Epithelial cell of proximal tubule (primary cell): ENCODE results near the gene AHI1. TPM values are rescaled to one million over a fixed set of nuclear protein-coding genes. Genes with fewer than 3 reads are reported as not detected.

Source experiments
- DNase-seq: peaks from one replicate; pipeline ENCODE4 v3.0.0-alpha.2; 2011; ENCODE audit warnings: low read depth
- H3K4me3 ChIP-seq: 2 replicates; pipeline ENCODE4 v1.5.1; 2011; ENCODE audit warnings: low read depth, mild to moderate bottlenecking, low read length
- CTCF ChIP-seq: conservative IDR thresholded peaks from 2 replicates; pipeline ENCODE4 v1.5.1; 2012; ENCODE audit warnings: low read depth, mild to moderate bottlenecking, low read length
- total RNA-seq: library from RNA; depleted of rRNA; stranded (reverse); fragments of >200 nt; gene quantifications from 2 replicates; pipeline ENCODE4 v1.2.3, GENCODE V29; 2015

AHI1 gene
- total RNA-seq, 1 donor from 2014 or later = 7.5 TPM

GRCh38 chr6:135261872-135262725, 235.4 kb downstream of the AHI1 start:
- DNase-seq = no peak
- no peak overlapping the region for H3K4me3 ChIP-seq
- TF ChIP-seq CTCF = no peak

GRCh38 chr6:135260612-135261011, 236.9 kb downstream of the AHI1 start:
- TF ChIP-seq CTCF = no peak
- H3K4me3 ChIP-seq = no peak overlapping the region

GRCh38 chr6:135258970-135259369, 238.6 kb downstream of the AHI1 start:
- H3K4me3 ChIP-seq = no peak overlapping the region
- TF ChIP-seq CTCF = no peak
- DNase-seq = no peak

More at GRCh38 chr6:135260612-135261011, 236.9 kb downstream of the AHI1 start:
- no peak for DNase-seq

GRCh38 chr6:135257631-135258405, 239.7 kb downstream of the AHI1 start:
- no peak for TF ChIP-seq CTCF
- DNase-seq = no peak
- H3K4me3 ChIP-seq = no peak overlapping the region

GRCh38 chr6:135256866-135257265, 240.7 kb downstream of the AHI1 start:
- no peak overlapping the region for H3K4me3 ChIP-seq
- DNase-seq = no peak
- TF ChIP-seq CTCF = no peak

GRCh38 chr6:135254471-135254870, 243.1 kb downstream of the AHI1 start:
- no peak for TF ChIP-seq CTCF
- no peak for DNase-seq
- no peak overlapping the region for H3K4me3 ChIP-seq
